Measurements from ENCODE around the gene MUC6. TPM values are rescaled to one million over a fixed set of nuclear protein-coding genes. Genes with fewer than 3 reads are reported as not detected.
A peak's percentile ranks its signal among the peaks of the same experiment; 100 is the strongest.
"Not testable (repeated sequence)": the region's sequence is repeated elsewhere in the genome, so short reads cannot be mapped to it uniquely, and the experiment has no call there.

MUC6 gene
- total RNA-seq, 1 donor from 2014 or later: not detected

GRCh38 chr11:980438-981357 is 55.8 kb downstream of the MUC6 start:
- no peaks in the 10 kb centered on the region for H3K27me3 ChIP-seq (ENCODE audit: control insufficient read depth, insufficient read depth, low read length)
- FAIRE-seq (peak; percentile 47), DNase-seq (ENCODE audit: low read depth) (no peak)
- peaks cover 21% of the 10 kb centered on the region for H3K36me3 ChIP-seq (ENCODE audit: control insufficient read depth, insufficient read depth, low read length)
- no peak overlapping the region for H3K4me3 ChIP-seq (ENCODE audit: low read depth, low read length)
- no peak for TF ChIP-seq CTCF (IDR thresholded peaks at IDR 0.05; ENCODE audit: insufficient read depth, low read length, severe bottlenecking)

GRCh38 chr11:978781-979180 is 57.7 kb downstream of the MUC6 start:
- H3K4me3 ChIP-seq (ENCODE audit: low read depth, low read length): no peak overlapping the region
- TF ChIP-seq CTCF (IDR thresholded peaks at IDR 0.05; ENCODE audit: insufficient read depth, low read length, severe bottlenecking): no peak
- peaks cover 13% of the 10 kb centered on the region for H3K36me3 ChIP-seq (ENCODE audit: control insufficient read depth, insufficient read depth, low read length)
- FAIRE-seq: no peak
- H3K27me3 ChIP-seq (ENCODE audit: control insufficient read depth, insufficient read depth, low read length): no peaks in the 10 kb centered on the region
- DNase-seq (ENCODE audit: low read depth): no peak

GRCh38 chr11:977830-978720 is 58.4 kb downstream of the MUC6 start:
- H3K27me3 ChIP-seq (ENCODE audit: control insufficient read depth, insufficient read depth, low read length): no peaks in the 10 kb centered on the region
- FAIRE-seq: no peak
- H3K36me3 ChIP-seq (ENCODE audit: control insufficient read depth, insufficient read depth, low read length): peaks cover 17% of the 10 kb centered on the region
- no peak for TF ChIP-seq CTCF (IDR thresholded peaks at IDR 0.05; ENCODE audit: insufficient read depth, low read length, severe bottlenecking)
- no peak for DNase-seq (ENCODE audit: low read depth)
- no peak overlapping the region for H3K4me3 ChIP-seq (ENCODE audit: low read depth, low read length)

GRCh38 chr11:976431-977160 is 59.9 kb downstream of the MUC6 start:
- no peak for TF ChIP-seq CTCF (IDR thresholded peaks at IDR 0.05; ENCODE audit: insufficient read depth, low read length, severe bottlenecking)
- peaks cover 19% of the 10 kb centered on the region for H3K36me3 ChIP-seq (ENCODE audit: control insufficient read depth, insufficient read depth, low read length)
- DNase-seq (ENCODE audit: low read depth): no peak
- no peaks in the 10 kb centered on the region for H3K27me3 ChIP-seq (ENCODE audit: control insufficient read depth, insufficient read depth, low read length)
- H3K4me3 ChIP-seq (ENCODE audit: low read depth, low read length): no peak overlapping the region
- FAIRE-seq: no peak

- H3K36me3 ChIP-seq (ENCODE audit: control insufficient read depth, insufficient read depth, low read length): peaks cover 18% of the 10 kb centered on the region
- DNase-seq (ENCODE audit: low read depth): no peak
- TF ChIP-seq CTCF (IDR thresholded peaks at IDR 0.05; ENCODE audit: insufficient read depth, low read length, severe bottlenecking): peak; percentile 17
- no peak for FAIRE-seq
- H3K27me3 ChIP-seq (ENCODE audit: control insufficient read depth, insufficient read depth, low read length): no peaks in the 10 kb centered on the region
- no peak overlapping the region for H3K4me3 ChIP-seq (ENCODE audit: low read depth, low read length)
These were observed 60.7 kb downstream of the MUC6 start for GRCh38 chr11:975827-976226.

GRCh38 chr11:975376-975775 is 61.1 kb downstream of the MUC6 start:
- H3K27me3 ChIP-seq (ENCODE audit: control insufficient read depth, insufficient read depth, low read length); DNase-seq (ENCODE audit: low read depth); H3K4me3 ChIP-seq (ENCODE audit: low read depth, low read length): not testable (repeated sequence)
- FAIRE-seq: peak; percentile 90
- peaks cover 22% of the 10 kb centered on the region for H3K36me3 ChIP-seq (ENCODE audit: control insufficient read depth, insufficient read depth, low read length)

All from bronchial epithelial cell (primary cell).